Parathyroid adenoma (tissue), 2 donors: ENCODE results near the gene FKBP8.

ENCODE experiments used
- H2AFZ ChIP-seq: fragments of 300-600 bp; sonication (generic); one replicate; pipeline ENCODE4 v1.7.0; 2017; ENCODE audit warnings: antibody characterized with exemption, mild to moderate bottlenecking
- H3K27ac ChIP-seq: fragments of 300-600 bp; sonication (generic); one replicate; pipeline ENCODE4 v1.7.0; 2017
- H3K27me3 ChIP-seq: fragments of 300-600 bp; sonication (generic); one replicate; pipeline ENCODE4 v1.7.0; 2017; ENCODE audit warnings: low read length; ENCODE audit not compliant: control insufficient read depth, insufficient read depth
- H3K36me3 ChIP-seq: fragments of 300-600 bp; sonication (generic); one replicate; pipeline ENCODE4 v1.7.0; 2017; ENCODE audit warnings: low read length; ENCODE audit not compliant: control insufficient read depth, insufficient read depth
- H3K4me1 ChIP-seq: fragments of 300-600 bp; sonication (generic); one replicate; pipeline ENCODE4 v1.7.0; 2017; ENCODE audit warnings: control low read depth
- H3K4me2 ChIP-seq: fragments of 300-600 bp; sonication (generic); one replicate; pipeline ENCODE4 v1.7.0; 2017; ENCODE audit warnings: low read length
- H3K4me3 ChIP-seq: fragments of 300-600 bp; sonication (generic); one replicate; pipeline ENCODE4 v1.7.0; 2017; ENCODE audit warnings: low read depth, low read length
- H3K79me2 ChIP-seq: fragments of 300-600 bp; sonication (generic); one replicate; pipeline ENCODE4 v1.7.0; 2017; ENCODE audit warnings: control low read depth
- H3K9ac ChIP-seq: fragments of 300-600 bp; sonication (generic); one replicate; pipeline ENCODE4 v1.7.0; 2017; ENCODE audit warnings: mild to moderate bottlenecking
- H3K9me3 ChIP-seq: fragments of 300-600 bp; sonication (generic); one replicate; pipeline ENCODE4 v1.7.0; 2017; ENCODE audit warnings: low read length; ENCODE audit not compliant: control insufficient read depth
- TF ChIP-seq, protein P1 (sequence below): fragments of 300-600 bp; sonication (generic); IDR thresholded peaks from one replicate; pipeline ENCODE4 v1.7.0; 2017; ENCODE audit warnings: antibody characterized with exemption, mild to moderate bottlenecking
- donor health status: primary hyperparathyroidism.

The FKBP8 gene

DNA sequence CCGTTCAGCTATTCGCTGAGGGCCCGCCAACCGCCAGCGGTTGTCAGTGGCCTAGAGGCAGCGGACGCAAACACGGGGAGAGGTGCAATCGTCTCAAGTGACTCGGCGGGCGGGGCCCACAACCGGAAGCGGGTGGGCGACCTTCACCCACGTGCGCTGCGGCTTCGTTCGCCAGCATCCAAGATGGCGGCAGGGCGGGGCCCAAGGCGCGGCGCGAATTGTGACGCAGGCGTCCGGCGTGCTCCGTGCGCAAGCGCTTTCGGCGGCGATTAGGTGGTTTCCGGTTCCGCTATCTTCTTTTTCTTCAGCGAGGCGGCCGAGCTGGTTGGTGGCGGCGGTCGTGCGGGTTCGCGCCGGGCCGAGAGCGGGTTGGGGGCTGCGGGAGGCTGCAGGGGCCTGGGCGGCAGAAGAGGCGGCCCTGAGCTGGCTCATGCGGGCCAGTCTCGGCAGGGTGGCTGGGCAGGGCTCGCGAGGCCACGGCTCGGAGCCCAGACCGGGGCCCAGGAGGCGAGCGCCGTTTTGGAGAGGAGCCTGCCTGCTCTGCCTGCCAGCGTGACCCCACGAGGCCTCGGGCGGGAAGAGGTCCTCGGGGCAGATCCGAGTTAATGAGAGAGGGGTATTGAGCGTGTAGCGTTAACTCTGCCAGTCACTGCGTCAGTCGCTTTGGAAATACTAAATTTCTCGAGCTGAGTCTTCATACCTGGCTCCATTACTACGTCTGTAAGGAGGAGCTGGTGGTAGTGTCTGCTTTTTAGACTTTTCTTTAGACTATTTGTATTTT, 28.4 kb upstream of the FKBP8 start, which contains the start of gene UBA52:
TSS of gene UBA52 (plus strand) at position 294 of the 781 bp plus-strand sequence. CDS start 1,444 bp downstream, outside the sequence.
- Histone ChIP-seq H2AFZ (peak within 1 kb of the TSS; percentile 97), H3K4me3 (peak within 1 kb of the TSS; percentile 90), H3K79me2 (peaks cover 16% of the 10 kb centered on the region), H3K9ac (peak within 1 kb of the TSS; percentile 73), H3K9me3 (no peaks in the 10 kb centered on the region), H3K4me1 (peaks cover 20% of the 10 kb centered on the region), H3K4me2 (peak within 1 kb of the TSS; percentile 80), H3K27me3 (no peaks in the 10 kb centered on the region), H3K36me3 (no peaks in the 10 kb centered on the region), H3K27ac (peak within 1 kb of the TSS; percentile 90)
- TF ChIP-seq, protein P1, sequence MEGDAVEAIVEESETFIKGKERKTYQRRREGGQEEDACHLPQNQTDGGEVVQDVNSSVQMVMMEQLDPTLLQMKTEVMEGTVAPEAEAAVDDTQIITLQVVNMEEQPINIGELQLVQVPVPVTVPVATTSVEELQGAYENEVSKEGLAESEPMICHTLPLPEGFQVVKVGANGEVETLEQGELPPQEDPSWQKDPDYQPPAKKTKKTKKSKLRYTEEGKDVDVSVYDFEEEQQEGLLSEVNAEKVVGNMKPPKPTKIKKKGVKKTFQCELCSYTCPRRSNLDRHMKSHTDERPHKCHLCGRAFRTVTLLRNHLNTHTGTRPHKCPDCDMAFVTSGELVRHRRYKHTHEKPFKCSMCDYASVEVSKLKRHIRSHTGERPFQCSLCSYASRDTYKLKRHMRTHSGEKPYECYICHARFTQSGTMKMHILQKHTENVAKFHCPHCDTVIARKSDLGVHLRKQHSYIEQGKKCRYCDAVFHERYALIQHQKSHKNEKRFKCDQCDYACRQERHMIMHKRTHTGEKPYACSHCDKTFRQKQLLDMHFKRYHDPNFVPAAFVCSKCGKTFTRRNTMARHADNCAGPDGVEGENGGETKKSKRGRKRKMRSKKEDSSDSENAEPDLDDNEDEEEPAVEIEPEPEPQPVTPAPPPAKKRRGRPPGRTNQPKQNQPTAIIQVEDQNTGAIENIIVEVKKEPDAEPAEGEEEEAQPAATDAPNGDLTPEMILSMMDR, result no peak

- Histone ChIP-seq H3K4me1 (peaks cover 17% of the 10 kb centered on the region), H3K27ac (no peak overlapping the region), H3K4me3 (no peak overlapping the region), H3K4me2 (no peak overlapping the region), H3K9me3 (no peaks in the 10 kb centered on the region), H2AFZ (no peak overlapping the region), H3K79me2 (peaks cover 15% of the 10 kb centered on the region), H3K9ac (no peak overlapping the region), H3K36me3 (no peaks in the 10 kb centered on the region), H3K27me3 (no peaks in the 10 kb centered on the region)
- TF ChIP-seq, protein P1, result no peak
Observed at GRCh38 chr19:18568367-18568766, 25.0 kb upstream of the FKBP8 start.

GRCh38 chr19:18566953-18567352, 23.6 kb upstream of the FKBP8 start:
- no peak overlapping the region for H3K4me2 ChIP-seq
- peaks cover 2% of the 10 kb centered on the region for H3K79me2 ChIP-seq
- H3K9me3 ChIP-seq, result no peaks in the 10 kb centered on the region
- H2AFZ ChIP-seq, result no peak overlapping the region
- H3K4me3 ChIP-seq, result no peak overlapping the region
- no peaks in the 10 kb centered on the region for H3K27me3 ChIP-seq
- H3K27ac ChIP-seq, result no peak overlapping the region
- H3K36me3 ChIP-seq, result no peaks in the 10 kb centered on the region
- H3K4me1 ChIP-seq, result peaks cover 6% of the 10 kb centered on the region
- H3K9ac ChIP-seq, result no peak overlapping the region
- TF ChIP-seq, protein P1, result no peak

DNA sequence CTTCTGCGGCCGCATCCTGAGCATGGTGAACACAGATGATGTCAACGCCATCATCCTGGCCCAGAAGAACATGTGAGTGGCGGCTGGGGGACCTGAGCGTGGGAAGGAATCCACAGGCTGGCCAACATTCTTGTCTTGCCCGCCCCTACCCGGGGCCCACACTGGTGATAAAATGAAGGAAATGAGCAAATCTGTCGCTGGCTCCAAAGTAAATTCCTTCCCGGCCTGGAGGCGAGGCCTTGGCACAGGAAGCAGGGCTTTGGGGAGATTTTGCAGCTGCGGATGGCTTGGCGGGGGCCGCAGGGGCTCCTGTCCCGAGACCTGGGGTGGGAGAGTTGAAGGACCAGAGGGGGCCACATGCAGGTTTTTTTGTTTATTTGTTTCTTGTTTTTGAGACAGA, 18.7 kb upstream of the FKBP8 start:
- Histone ChIP-seq H3K4me1 (no peaks in the 10 kb centered on the region), H3K79me2 (no peaks in the 10 kb centered on the region), H3K9ac (no peak overlapping the region), H3K4me2 (no peak overlapping the region), H3K36me3 (no peaks in the 10 kb centered on the region), H3K27me3 (no peaks in the 10 kb centered on the region), H2AFZ (no peak overlapping the region), H3K4me3 (no peak overlapping the region), H3K27ac (peak overlapping the region; percentile 38), H3K9me3 (no peaks in the 10 kb centered on the region)
- TF ChIP-seq, protein P1, result no peak

GRCh38 chr19:18559685-18560084, 16.3 kb upstream of the FKBP8 start:
- no peak overlapping the region for H2AFZ ChIP-seq
- H3K4me1 ChIP-seq, result no peaks in the 10 kb centered on the region
- H3K9ac ChIP-seq, result no peak overlapping the region
- H3K36me3 ChIP-seq, result no peaks in the 10 kb centered on the region
- H3K79me2 ChIP-seq, result no peaks in the 10 kb centered on the region
- no peaks in the 10 kb centered on the region for H3K27me3 ChIP-seq
- H3K27ac ChIP-seq, result no peak overlapping the region
- H3K4me3 ChIP-seq, result no peak overlapping the region
- TF ChIP-seq, protein P1, result no peak
- H3K4me2 ChIP-seq, result no peak overlapping the region
- no peaks in the 10 kb centered on the region for H3K9me3 ChIP-seq
